Fibroblast of skin of left quadriceps (primary cell): ENCODE data around the gene TYW1.
"Not testable (repeated sequence)": the region's sequence is repeated elsewhere in the genome, so short reads cannot be mapped to it uniquely, and the experiment has no call there.

Source experiments
- DNase-seq, 2 experiments: peaks; one replicate each; pipeline ENCODE4 v3.0.0-alpha.2; 2013; ENCODE audit warnings: low read depth in 2 of 2

Gene TYW1

GRCh38 chr7:67251986-67252558, 255.4 kb downstream of the TYW1 start:
- no peak for DNase-seq

- not testable (repeated sequence) for DNase-seq
Observed at GRCh38 chr7:67255076-67255475, 258.4 kb downstream of the TYW1 start.

- DNase-seq, result not testable (repeated sequence)
Observed at GRCh38 chr7:67257779-67258178, 261.1 kb downstream of the TYW1 start.

- not testable (repeated sequence) for DNase-seq
Observed at GRCh38 chr7:67259363-67259762, 262.7 kb downstream of the TYW1 start.

- not testable (repeated sequence) for DNase-seq
Observed at GRCh38 chr7:67260166-67260586, 263.5 kb downstream of the TYW1 start.

GRCh38 chr7:67264000-67264399, 267.4 kb downstream of the TYW1 start:
- DNase-seq, result not testable (repeated sequence)

- not testable (repeated sequence) for DNase-seq
Observed at GRCh38 chr7:67266070-67266469, 269.4 kb downstream of the TYW1 start.

GRCh38 chr7:67267914-67268313, 271.3 kb downstream of the TYW1 start:
- no peak for DNase-seq

GRCh38 chr7:67269916-67270315, 273.3 kb downstream of the TYW1 start:
- DNase-seq, result not testable (repeated sequence)
